Loucy (cell line): ENCODE results near the gene GFY.
A peak's percentile ranks its signal among the peaks of the same experiment; 100 is the strongest.

ENCODE experiments used
- H2AFZ ChIP-seq: fragments of 200-600 bp; sonication (generic); 2 replicates; pipeline ENCODE4 v1.6.0; 2016; ENCODE audit warnings: antibody characterized with exemption, mild to moderate bottlenecking, low read length, moderate library complexity
- H3F3A ChIP-seq: fragments of 200-600 bp; 2 replicates; pipeline ENCODE4 v1.6.0; 2016; ENCODE audit warnings: antibody characterized with exemption, low read depth, mild to moderate bottlenecking
- H3K27me3 ChIP-seq: fragments of 200-600 bp; sonication (generic); 2 replicates; pipeline ENCODE4 v1.6.1; 2014; ENCODE audit warnings: low read length, mild to moderate bottlenecking; ENCODE audit not compliant: insufficient read depth, poor library complexity, severe bottlenecking
- H3K36me3 ChIP-seq: fragments of 200-600 bp; sonication (generic); 2 replicates; pipeline ENCODE4 v1.6.1; 2016; ENCODE audit warnings: low read length; ENCODE audit not compliant: insufficient read depth
- H3K4me1 ChIP-seq: fragments of 200-600 bp; sonication (generic); 2 replicates; pipeline ENCODE4 v1.5.1; 2014; ENCODE audit warnings: low read length, mild to moderate bottlenecking; ENCODE audit not compliant: insufficient read depth, poor library complexity, severe bottlenecking
- H3K4me2 ChIP-seq: fragments of 200-600 bp; sonication (generic); 2 replicates; pipeline ENCODE4 v1.6.0; 2014; ENCODE audit warnings: antibody characterized with exemption, low read length, low read depth, mild to moderate bottlenecking; ENCODE audit not compliant: poor library complexity, severe bottlenecking
- H3K4me3 ChIP-seq: fragments of 200-600 bp; sonication (generic); 2 replicates; pipeline ENCODE4 v1.5.1; 2014; ENCODE audit warnings: low read length, mild to moderate bottlenecking, mixed read lengths; ENCODE audit not compliant: poor library complexity, severe bottlenecking
- H3K79me2 ChIP-seq: fragments of 200-600 bp; sonication (generic); 2 replicates; pipeline ENCODE4 v1.6.1; 2014; ENCODE audit warnings: low read length; ENCODE audit not compliant: insufficient read depth
- H3K9ac ChIP-seq: fragments of 200-600 bp; sonication (generic); 2 replicates; pipeline ENCODE4 v1.6.0; 2014; ENCODE audit warnings: mild to moderate bottlenecking, low read depth, low read length, moderate library complexity; ENCODE audit not compliant: poor library complexity, severe bottlenecking
- H3K9me2 ChIP-seq: fragments of 200-600 bp; sonication (generic); replicated peaks from 2 replicates; pipeline ENCODE4 v1.6.1; 2016; ENCODE audit warnings: low read depth, low read length, mixed read lengths
- H3K9me3 ChIP-seq: fragments of 200-600 bp; sonication (generic); 2 replicates; pipeline ENCODE4 v1.6.1; 2014; ENCODE audit warnings: mild to moderate bottlenecking, antibody characterized with exemption, low read length, low read depth; ENCODE audit not compliant: insufficient read depth
- H4K20me1 ChIP-seq: fragments of 200-600 bp; sonication (generic); 2 replicates; pipeline ENCODE4 v1.6.0; 2014; ENCODE audit warnings: antibody characterized with exemption, low read length, mild to moderate bottlenecking; ENCODE audit not compliant: insufficient read depth, poor library complexity, severe bottlenecking
- CTCF ChIP-seq: fragments of 200-600 bp; sonication (generic); conservative IDR thresholded peaks from 2 replicates; pipeline ENCODE4 v1.5.1; 2014; ENCODE audit warnings: mild to moderate bottlenecking, antibody characterized with exemption, low read length
- EZH2phosphoT487 ChIP-seq: fragments of 200-600 bp; IDR thresholded peaks from 2 replicates; pipeline ENCODE4 v1.6.1; 2018; ENCODE audit warnings: antibody characterized with exemption, mild to moderate bottlenecking, moderate library complexity, borderline replicate concordance

The GFY gene

GRCh38 chr19:49450405-49450804 is 25.2 kb downstream of the GFY start:
- Histone ChIP-seq H3K9me2 (no peaks in the 10 kb centered on the region), H2AFZ (no peak overlapping the region), H3K4me3 (peak overlapping the region; percentile 97)

GRCh38 chr19:49451430-49452181 is 26.4 kb downstream of the GFY start, which contains the start of gene PIH1D1:
Gene PIH1D1, minus strand, starts transcription at chr19:49451814. Its CDS starts 240 bp downstream, at chr19:49451574.
- peaks cover 20% of the 10 kb centered on the region for H3K4me1 ChIP-seq
- no peaks in the 10 kb centered on the region; the same call in 1 of the 2 replicates for H3K36me3 ChIP-seq
- no peaks in the 10 kb centered on the region for H3K27me3 ChIP-seq
- H3F3A ChIP-seq: no peaks in the 10 kb centered on the region
- H3K4me2 ChIP-seq: peak within 1 kb of the TSS; percentile 89
- H3K79me2 ChIP-seq: peaks cover 57% of the 10 kb centered on the region
- H4K20me1 ChIP-seq: peaks cover 22% of the 10 kb centered on the region
- no peaks in the 10 kb centered on the region for H3K9me3 ChIP-seq
- TF ChIP-seq EZH2phosphoT487 (no peak), CTCF (no peak)
- H3K4me3 ChIP-seq: peak within 1 kb of the TSS; percentile 97
- peak within 1 kb of the TSS; percentile 82; the same call in 1 of the 2 replicates for H2AFZ ChIP-seq
- peak within 1 kb of the TSS; percentile 99 for H3K9ac ChIP-seq
- no peaks in the 10 kb centered on the region for H3K9me2 ChIP-seq

More at GRCh38 chr19:49450405-49450804, 25.2 kb downstream of the GFY start:
- H4K20me1 ChIP-seq: peaks cover 22% of the 10 kb centered on the region
- H3K9ac ChIP-seq: peak overlapping the region; percentile 99
- peaks cover 3% of the 10 kb centered on the region; the same call in 1 of the 2 replicates for H3F3A ChIP-seq
- peaks cover 20% of the 10 kb centered on the region for H3K4me1 ChIP-seq
- H3K27me3 ChIP-seq: no peaks in the 10 kb centered on the region
- H3K9me3 ChIP-seq: no peaks in the 10 kb centered on the region
- peak overlapping the region; percentile 89 for H3K4me2 ChIP-seq
- TF ChIP-seq CTCF (no peak), EZH2phosphoT487 (no peak)
- H3K79me2 ChIP-seq: peaks cover 53% of the 10 kb centered on the region
- H3K36me3 ChIP-seq: no peaks in the 10 kb centered on the region; the same call in 1 of the 2 replicates

GRCh38 chr19:49453013-49453756 is 28.0 kb downstream of the GFY start, which contains the start of gene ALDH16A1:
Gene ALDH16A1, plus strand, starts transcription at chr19:49453225. Its CDS starts 107 bp downstream, at chr19:49453332.
- peak within 1 kb of the TSS; percentile 99 for H3K9ac ChIP-seq
- H3K4me1 ChIP-seq: peaks cover 22% of the 10 kb centered on the region
- H3K79me2 ChIP-seq: peaks cover 50% of the 10 kb centered on the region
- peaks cover 8% of the 10 kb centered on the region for H4K20me1 ChIP-seq
- H3K27me3 ChIP-seq: no peaks in the 10 kb centered on the region
- TF ChIP-seq EZH2phosphoT487 (no peak), CTCF (no peak)
- H3K9me2 ChIP-seq: no peaks in the 10 kb centered on the region
- peak within 1 kb of the TSS; percentile 82 for H2AFZ ChIP-seq
- no peaks in the 10 kb centered on the region; the same call in 1 of the 2 replicates for H3K36me3 ChIP-seq
- no peaks in the 10 kb centered on the region for H3K9me3 ChIP-seq
- peak within 1 kb of the TSS; percentile 97 for H3K4me3 ChIP-seq
- no peaks in the 10 kb centered on the region for H3F3A ChIP-seq
- peak within 1 kb of the TSS; percentile 89 for H3K4me2 ChIP-seq
